ENCODE data around the gene TSPAN31.

DNA sequence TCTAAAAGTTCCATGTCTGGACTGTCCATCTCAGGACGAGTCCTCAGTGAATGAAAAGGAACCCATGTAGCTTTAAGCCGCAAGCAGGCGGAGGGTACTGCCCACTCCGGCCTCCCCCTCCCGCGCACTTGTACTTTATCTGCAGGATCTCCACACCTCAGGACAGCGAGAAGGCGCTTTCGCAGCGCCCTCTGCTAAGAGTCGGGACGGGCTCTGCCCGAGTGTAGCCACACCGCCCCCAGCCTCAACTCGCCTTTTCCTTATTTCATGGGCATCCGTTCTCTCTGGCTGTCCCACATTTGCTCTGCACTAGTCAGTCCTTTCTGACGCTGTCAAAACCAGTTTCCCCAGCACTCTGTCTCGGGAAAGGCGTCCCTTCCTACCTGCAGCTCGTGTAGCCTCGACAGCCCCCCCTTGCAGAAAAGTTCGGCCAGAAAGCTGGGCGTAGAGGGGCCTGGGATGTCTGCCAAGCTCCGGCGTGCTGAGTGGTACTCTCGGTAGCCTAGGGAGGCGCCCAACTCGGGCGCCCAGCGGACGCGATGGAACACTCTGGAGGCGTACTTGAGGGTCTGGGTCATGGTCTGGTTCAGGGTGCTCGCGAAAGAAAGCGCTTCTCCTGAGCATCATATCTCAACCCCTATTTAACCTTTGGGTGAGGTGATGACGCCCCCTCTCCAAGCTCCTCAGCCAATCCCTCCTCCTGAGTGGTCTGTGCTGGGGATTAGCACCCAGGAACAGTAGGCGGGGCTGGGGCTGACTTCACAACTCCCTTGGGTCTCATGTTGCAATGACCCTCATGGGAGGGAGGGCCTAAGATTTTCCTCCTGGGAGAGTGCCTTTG lies 21.8 kb downstream of the TSPAN31 start, which contains the start of gene CYP27B1:
- TF ChIP-seq CTCF (IDR thresholded peaks at IDR 0.05 in 4 of 5, conservative IDR thresholded peaks at IDR 0.05 in 1 of 5) (no peak), POLR2A (IDR thresholded peaks at IDR 0.05) (no peak)
